Bronchial epithelial cell (primary cell): ENCODE data around the gene CSNK1D. TPM values are rescaled to one million over a fixed set of nuclear protein-coding genes. Genes with fewer than 3 reads are reported as not detected.

Experiments used
- DNase-seq: peaks from one replicate; pipeline ENCODE4 v3.0.0-alpha.2; 2010; ENCODE audit warnings: low read depth
- FAIRE-seq: peaks from 2 replicates; lab custom pipeline; 2011; peaks lifted over from hg19 to GRCh38; lab: Jason Lieb, UNC
- H3K27me3 ChIP-seq: 2 replicates; pipeline ENCODE4 v1.5.1; 2011; ENCODE audit warnings: low read length; ENCODE audit not compliant: control insufficient read depth, insufficient read depth
- H3K36me3 ChIP-seq: 2 replicates; pipeline ENCODE4 v1.5.1; 2011; ENCODE audit warnings: low read length; ENCODE audit not compliant: control insufficient read depth, insufficient read depth
- H3K4me3 ChIP-seq: 2 replicates; pipeline ENCODE4 v1.5.1; 2011; ENCODE audit warnings: mild to moderate bottlenecking, low read depth, low read length, control low read depth
- total RNA-seq: library from RNA; depleted of rRNA; stranded (reverse); fragments of >200 nt; gene quantifications from 2 replicates; pipeline ENCODE4 v1.2.1, GENCODE V29; 2014
- TF ChIP-seq, protein P1 (sequence below): IDR thresholded peaks from 2 replicates; pipeline ENCODE4 v1.5.1; 2011; ENCODE audit warnings: mild to moderate bottlenecking, moderate library complexity, low read length, control low read depth, inconsistent platforms; ENCODE audit not compliant: insufficient read depth, severe bottlenecking

Gene CSNK1D
- total RNA-seq, 1 donor from 2014 or later = 72.4 TPM

DNA sequence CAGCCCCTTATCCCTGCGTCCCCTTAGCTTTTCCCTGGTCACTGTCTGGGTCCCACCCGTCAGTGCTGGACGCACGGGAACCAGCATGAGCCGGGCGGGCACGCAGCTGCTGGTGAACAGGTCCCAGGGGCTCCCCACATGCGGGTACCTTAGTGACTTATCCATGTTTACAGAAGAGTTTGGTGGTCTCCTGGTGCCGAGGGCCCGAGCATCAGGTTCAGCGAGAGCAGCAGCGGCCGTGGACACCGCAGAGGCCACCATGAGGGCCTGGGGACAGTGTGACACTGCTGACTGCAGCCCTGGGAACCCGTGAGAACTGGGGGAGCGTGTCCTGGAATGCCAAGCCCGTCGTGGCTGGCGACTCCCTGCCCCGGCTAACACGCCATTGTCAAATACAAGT is 37.4 kb upstream of the CSNK1D start:
- no peaks in the 10 kb centered on the region for H3K36me3 ChIP-seq
- H3K27me3 ChIP-seq = peaks cover 7% of the 10 kb centered on the region
- FAIRE-seq (no peak), DNase-seq (no peak)
- TF ChIP-seq, protein P1, sequence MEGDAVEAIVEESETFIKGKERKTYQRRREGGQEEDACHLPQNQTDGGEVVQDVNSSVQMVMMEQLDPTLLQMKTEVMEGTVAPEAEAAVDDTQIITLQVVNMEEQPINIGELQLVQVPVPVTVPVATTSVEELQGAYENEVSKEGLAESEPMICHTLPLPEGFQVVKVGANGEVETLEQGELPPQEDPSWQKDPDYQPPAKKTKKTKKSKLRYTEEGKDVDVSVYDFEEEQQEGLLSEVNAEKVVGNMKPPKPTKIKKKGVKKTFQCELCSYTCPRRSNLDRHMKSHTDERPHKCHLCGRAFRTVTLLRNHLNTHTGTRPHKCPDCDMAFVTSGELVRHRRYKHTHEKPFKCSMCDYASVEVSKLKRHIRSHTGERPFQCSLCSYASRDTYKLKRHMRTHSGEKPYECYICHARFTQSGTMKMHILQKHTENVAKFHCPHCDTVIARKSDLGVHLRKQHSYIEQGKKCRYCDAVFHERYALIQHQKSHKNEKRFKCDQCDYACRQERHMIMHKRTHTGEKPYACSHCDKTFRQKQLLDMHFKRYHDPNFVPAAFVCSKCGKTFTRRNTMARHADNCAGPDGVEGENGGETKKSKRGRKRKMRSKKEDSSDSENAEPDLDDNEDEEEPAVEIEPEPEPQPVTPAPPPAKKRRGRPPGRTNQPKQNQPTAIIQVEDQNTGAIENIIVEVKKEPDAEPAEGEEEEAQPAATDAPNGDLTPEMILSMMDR = no peak
- no peak overlapping the region for H3K4me3 ChIP-seq

DNA sequence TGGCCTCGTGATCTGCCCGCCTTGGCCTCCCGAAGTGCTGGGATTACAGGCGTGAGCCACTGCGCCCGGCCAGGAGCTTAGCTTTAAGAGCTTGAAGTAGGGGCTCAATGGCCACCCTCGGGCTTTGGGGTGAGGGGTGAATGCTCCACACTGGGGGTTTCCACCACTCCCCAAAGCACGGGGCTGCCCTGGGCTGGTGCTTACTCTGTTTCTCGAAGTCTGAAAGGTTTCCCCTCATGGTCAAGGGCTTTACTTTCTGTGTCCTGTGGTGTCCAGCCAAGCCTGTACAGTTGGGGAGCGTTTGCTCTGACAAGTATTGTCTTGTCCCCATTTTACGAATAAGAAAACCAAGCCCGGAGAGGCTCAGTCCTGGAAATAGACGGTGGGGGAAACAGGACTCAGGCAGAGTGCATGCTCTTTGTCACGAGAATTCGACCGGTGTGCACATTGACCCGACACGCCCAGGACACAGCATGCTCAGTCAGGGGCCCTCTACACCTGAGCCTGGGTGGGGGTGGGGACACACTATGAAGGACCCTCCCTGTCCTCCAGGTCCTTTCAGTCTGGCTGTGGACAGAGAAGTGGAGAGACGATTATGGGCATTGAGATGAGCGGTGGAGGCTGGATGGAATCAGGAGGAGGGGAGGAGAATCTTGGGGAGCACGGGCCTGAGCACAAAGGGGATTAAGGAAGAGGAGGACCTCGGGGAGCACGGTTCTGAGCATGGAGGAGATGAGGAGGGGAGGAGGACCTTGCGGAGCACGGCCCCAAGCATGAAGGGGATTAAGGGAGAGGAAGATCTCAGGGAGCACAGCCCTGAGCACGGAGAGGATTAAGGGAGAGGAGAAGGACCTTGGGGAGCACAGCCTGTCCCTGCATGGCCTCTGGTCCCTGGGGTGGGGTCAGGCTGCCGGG is 36.4 kb upstream of the CSNK1D start:
- no peak overlapping the region for H3K4me3 ChIP-seq
- no peaks in the 10 kb centered on the region for H3K36me3 ChIP-seq
- H3K27me3 ChIP-seq = peaks cover 3% of the 10 kb centered on the region
- DNase-seq = no peak
- no peak for FAIRE-seq
- TF ChIP-seq, protein P1 = no peak

DNA sequence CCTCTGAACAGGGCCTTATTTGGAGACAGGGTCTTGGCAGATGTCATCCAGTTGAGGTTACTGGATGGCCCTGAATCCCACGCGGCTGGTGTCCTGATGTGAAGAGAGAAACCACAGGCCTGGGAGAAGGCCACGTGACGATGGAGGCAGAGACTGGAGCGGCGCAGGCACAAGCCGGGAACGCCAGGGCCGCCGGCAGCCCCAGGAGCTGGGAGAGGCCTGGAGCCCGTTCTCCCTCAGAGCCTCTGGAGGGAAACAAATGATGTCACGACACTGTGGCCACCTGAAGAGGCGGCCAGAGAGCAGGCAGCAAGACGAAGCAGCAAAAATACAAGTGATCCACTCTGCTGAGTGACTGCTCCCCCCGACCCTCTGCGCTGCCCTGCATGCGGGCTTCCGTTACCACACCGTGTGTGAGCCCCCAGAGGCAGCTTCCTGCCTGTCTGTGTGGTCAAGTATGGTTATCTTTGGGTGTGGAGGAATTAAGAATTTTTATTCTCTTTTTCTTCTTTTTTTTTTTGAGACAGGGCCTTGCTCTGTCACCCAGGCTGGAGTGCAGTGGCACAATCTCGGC is 32.3 kb upstream of the CSNK1D start:
- H3K36me3 ChIP-seq = no peaks in the 10 kb centered on the region
- FAIRE-seq = no peak
- no peak overlapping the region for H3K4me3 ChIP-seq
- H3K27me3 ChIP-seq = peaks cover 3% of the 10 kb centered on the region
- TF ChIP-seq, protein P1 = no peak
- no peak for DNase-seq

DNA sequence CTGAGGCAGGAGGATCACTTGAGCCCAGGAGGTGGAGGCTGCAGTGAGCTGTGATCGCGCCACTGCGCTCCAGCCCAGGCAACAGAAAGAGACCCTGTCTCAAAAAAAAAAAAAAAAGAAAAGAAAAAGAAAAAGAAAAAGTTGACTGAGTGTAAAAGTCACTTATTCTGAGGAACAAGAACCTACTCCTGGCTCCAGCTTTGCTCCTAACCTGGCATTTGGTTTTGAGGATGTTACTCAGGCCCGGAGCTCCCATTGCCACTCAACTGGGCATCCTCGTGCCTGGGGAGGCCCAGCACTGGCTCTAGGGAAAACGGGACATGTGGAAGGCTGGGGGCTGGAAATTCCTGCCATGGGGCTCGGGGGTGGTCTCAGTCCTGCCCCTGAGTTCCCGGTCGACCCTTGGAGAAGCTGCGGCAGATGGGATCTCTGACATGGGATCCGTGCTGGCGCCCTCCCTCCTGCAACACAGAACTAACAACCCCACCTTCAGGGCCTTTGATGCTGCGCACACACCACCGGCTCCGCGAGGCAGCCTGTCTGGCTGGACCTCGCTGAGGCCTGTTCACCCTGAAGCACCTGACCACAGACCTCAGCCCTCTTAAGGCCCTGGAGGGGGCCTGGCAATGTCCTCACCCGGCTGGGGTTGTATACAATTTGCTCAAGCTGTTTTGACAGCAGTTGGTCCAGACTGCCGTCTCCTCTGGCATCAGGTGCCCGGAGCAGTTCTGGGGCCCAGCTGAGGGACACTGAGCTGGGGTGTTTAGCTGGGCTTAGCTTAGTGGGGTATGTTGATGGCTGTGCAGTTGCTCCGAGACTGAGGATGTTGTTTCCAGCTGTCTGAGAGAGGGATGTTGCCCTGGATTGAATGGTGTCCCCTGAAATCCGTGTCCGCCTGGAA is 31.6 kb upstream of the CSNK1D start:
- Histone ChIP-seq H3K36me3 (no peaks in the 10 kb centered on the region), H3K27me3 (peaks cover 3% of the 10 kb centered on the region), H3K4me3 (no peak overlapping the region)
- TF ChIP-seq, protein P1 = no peak
- DNase-seq (no peak), FAIRE-seq (no peak)

GRCh38 chr17:82303944-82304808 is 30.7 kb upstream of the CSNK1D start:
- H3K4me3 ChIP-seq = no peak overlapping the region
- H3K27me3 ChIP-seq = peaks cover 3% of the 10 kb centered on the region
- TF ChIP-seq, protein P1 = no peak
- no peak for DNase-seq
- H3K36me3 ChIP-seq = no peaks in the 10 kb centered on the region
- FAIRE-seq = no peak
